GM12878 (cell line): ENCODE data around the gene MYL12B.

Experiments used
- CBX5 ChIP-seq: sonication (generic); IDR thresholded peaks from 2 replicates; pipeline ENCODE4 v1.6.1; 2016; ENCODE audit warnings: low read depth, moderate library complexity, mild to moderate bottlenecking, inconsistent platforms
- CEBPB ChIP-seq, 2 experiments: fragments of 150-350 bp in 1 of 2; IDR thresholded peaks; 2 replicates each; pipeline ENCODE4 v1.6.1; 2012 to 2014; ENCODE audit warnings: low read depth in 2 of 2, low read length in 2 of 2, borderline replicate concordance in 1 of 2, inconsistent platforms in 1 of 2
- CTCF ChIP-seq, 3 experiments: IDR thresholded peaks in 2 of 3; conservative IDR thresholded peaks in 1 of 3; 2 replicates each; pipeline ENCODE4 v1.5.1; 2011; ENCODE audit warnings: low read depth in 3 of 3, low read length in 3 of 3, mild to moderate bottlenecking in 3 of 3, control low read depth in 2 of 3, moderate library complexity in 2 of 3, inconsistent platforms in 1 of 3, mixed read lengths in 1 of 3; ENCODE audit not compliant: control insufficient read depth in 2 of 3, insufficient read depth in 1 of 3; ENCODE audit errors: extremely low read depth in 1 of 3
- ELK1 ChIP-seq: IDR thresholded peaks from 2 replicates; pipeline ENCODE4 v1.6.1; 2012; ENCODE audit warnings: low read depth, low read length, improper control_type of control experiment
- EP300 ChIP-seq, 2 experiments: fragments of 150-350 bp in 1 of 2; IDR thresholded peaks; 2 replicates each; pipeline ENCODE4 v1.6.1; 2011 to 2012; ENCODE audit warnings: low read depth in 2 of 2, low read length in 2 of 2, borderline replicate concordance in 1 of 2, improper control_type of control experiment in 1 of 2, inconsistent platforms in 1 of 2; ENCODE audit not compliant: control insufficient read depth in 1 of 2
- FOS ChIP-seq: IDR thresholded peaks from 3 replicates; pipeline ENCODE4 v1.6.1; 2011; ENCODE audit warnings: borderline replicate concordance; ENCODE audit not compliant: insufficient read length; ENCODE audit errors: extremely low read depth
- JUNB ChIP-seq: IDR thresholded peaks from 2 replicates; pipeline ENCODE4 v1.6.1; 2016; ENCODE audit warnings: antibody characterized with exemption, mild to moderate bottlenecking
- JUND ChIP-seq: IDR thresholded peaks from 2 replicates; pipeline ENCODE4 v1.6.1; 2012; ENCODE audit warnings: low read depth, mild to moderate bottlenecking, low read length, improper control_type of control experiment, moderate library complexity
- NR2C1 ChIP-seq: fragments of 450-650 bp; IDR thresholded peaks from 2 replicates; pipeline ENCODE4 v1.6.1; 2017; ENCODE audit warnings: antibody characterized with exemption, mild to moderate bottlenecking, moderate library complexity
- POU2F2 ChIP-seq: IDR thresholded peaks from 3 replicates; pipeline ENCODE4 v1.6.1; 2011; ENCODE audit warnings: low read depth, mild to moderate bottlenecking, low read length, borderline replicate concordance
- RELA ChIP-seq: fragments of 450-650 bp; IDR thresholded peaks from 2 replicates; pipeline ENCODE4 v1.8.0; 2014; ENCODE audit warnings: borderline replicate concordance; ENCODE audit not compliant: partially characterized antibody
- SMAD5 ChIP-seq: IDR thresholded peaks from 2 replicates; pipeline ENCODE4 v1.6.1; 2016; ENCODE audit warnings: antibody characterized with exemption, low read depth
- SMC3 ChIP-seq: IDR thresholded peaks from 2 replicates; pipeline ENCODE4 v1.6.1; 2011; ENCODE audit warnings: low read length, improper control_type of control experiment, borderline replicate concordance
- ZSCAN29 ChIP-seq: fragments of 450-650 bp; IDR thresholded peaks from 2 replicates; pipeline ENCODE4 v1.6.1; 2017; ENCODE audit warnings: mild to moderate bottlenecking, moderate library complexity

GRCh38 chr18:3236470-3236869, 25.5 kb upstream of the MYL12B start:
- TF ChIP-seq CBX5 (no peak), ZSCAN29 (no peak), EP300 (IDR thresholded peaks at IDR 0.05; ENCODE audit: borderline replicate concordance in 1 of 2, control insufficient read depth in 1 of 2, low read depth in 2 of 2, low read length in 2 of 2) (no peak), NR2C1 (no peak), CEBPB (IDR thresholded peaks at IDR 0.05; ENCODE audit: borderline replicate concordance in 1 of 2, low read depth in 2 of 2, low read length in 2 of 2) (no peak), CTCF (IDR thresholded peaks at IDR 0.05 in 2 of 3, conservative IDR thresholded peaks at IDR 0.05 in 1 of 3; ENCODE audit: control insufficient read depth in 2 of 3, extremely low read depth in 1 of 3, insufficient read depth in 1 of 3, low read depth in 3 of 3, low read length in 3 of 3) (no peak), SMAD5 (no peak), ELK1 (no peak), JUND (no peak), RELA (no peak), POU2F2 (no peak), SMC3 (no peak), JUNB (no peak), FOS (no peak)
